Aorta (tissue), 5 donors: Measurements from ENCODE around the gene CTNS. TPM values are rescaled to one million over a fixed set of nuclear protein-coding genes. Genes with fewer than 3 reads are reported as not detected.

ENCODE experiments used
- ATAC-seq: fragments of 200-7000 bp; cut with Tn5 transposase; one replicate; pipeline ENCODE4 v1.9.1; 2022; ENCODE audit warnings: moderate library complexity; ENCODE audit not compliant: low FRiP score
- DNase-seq, 2 donors: peaks; one replicate each; pipeline ENCODE4 v3.0.0-alpha.2; 2020
- H3K27ac ChIP-seq, 2 donors: one replicate each; pipeline ENCODE4 v1.5.1; 2013; ENCODE audit warnings: low read length in 2 of 2, mild to moderate bottlenecking in 2 of 2, moderate library complexity in 2 of 2, control low read depth in 1 of 2, inconsistent platforms in 1 of 2, low read depth in 1 of 2
- H3K27me3 ChIP-seq, 2 donors: one replicate each; pipeline ENCODE4 v1.6.1; 2013; ENCODE audit warnings: control low read depth in 1 of 2, low read length in 1 of 2, mild to moderate bottlenecking in 1 of 2, moderate library complexity in 1 of 2; ENCODE audit not compliant: insufficient read depth in 2 of 2, control insufficient read depth in 1 of 2
- H3K36me3 ChIP-seq, 2 donors: one replicate each; pipeline ENCODE4 v1.6.1; 2013; ENCODE audit warnings: control low read depth in 1 of 2, low read length in 1 of 2, mild to moderate bottlenecking in 1 of 2; ENCODE audit not compliant: insufficient read depth in 2 of 2, control insufficient read depth in 1 of 2
- H3K4me1 ChIP-seq, 2 donors: one replicate each; pipeline ENCODE4 v1.6.1; 2013; ENCODE audit warnings: low read length in 2 of 2, control low read depth in 1 of 2, mild to moderate bottlenecking in 1 of 2, moderate library complexity in 1 of 2; ENCODE audit not compliant: insufficient read depth in 2 of 2, control insufficient read depth in 1 of 2
- H3K4me3 ChIP-seq, 2 donors: one replicate each; pipeline ENCODE4 v1.5.1; 2013; ENCODE audit warnings: low read length in 2 of 2, control low read depth in 1 of 2, mild to moderate bottlenecking in 1 of 2
- H3K9me3 ChIP-seq: one replicate; pipeline ENCODE4 v1.6.1; 2013; ENCODE audit warnings: mild to moderate bottlenecking, low read length; ENCODE audit not compliant: control insufficient read depth
- WGBS, 2 donors: extraction: QIAGEN DNeasy Blood & Tissue Kit; methylation state at CpG; one replicate each; pipeline ENCODE4 v1.1.7; 2013; 5-methylcytosine and 5-hydroxymethylcytosine counted together
- intact Hi-C, 2 donors: fragments of 100-400 bp; cut with DNase I; formaldehyde crosslinking; loops; one replicate each; pipeline versions ENCODE4 v1.14.2 to v1.15.0; 2022
- polyA plus RNA-seq, 2 donors: library from polyadenylated mRNA; stranded (reverse); fragments of 200-250 nt; gene quantifications; one replicate each; pipeline ENCODE4 v1.2.3, GENCODE V29; 2013
- total RNA-seq, 2 donors: library from RNA; stranded (reverse); fragmentation: NEBNext Ultra II Directional; extraction: Animal tissue kit (Norgen Biotek cat#: 25700); gene quantifications; one replicate each; pipeline ENCODE4 v1.2.1, GENCODE V29; 2021
- donor health status: healthy with polysubstance abuse.
- donor health status: Bipolar disorder and iron deficiency.
- donor health status: DM: no; HTN: no; CAD: no.
- donor health status: DM: no; HTN: no; CAD: no.
- donor health status: DM: yes; HTN: yes; CAD: no.

The CTNS gene
- total and polyA plus RNA-seq, 4 donors: 4.4 to 13.8 (median 11.4) TPM

DNA sequence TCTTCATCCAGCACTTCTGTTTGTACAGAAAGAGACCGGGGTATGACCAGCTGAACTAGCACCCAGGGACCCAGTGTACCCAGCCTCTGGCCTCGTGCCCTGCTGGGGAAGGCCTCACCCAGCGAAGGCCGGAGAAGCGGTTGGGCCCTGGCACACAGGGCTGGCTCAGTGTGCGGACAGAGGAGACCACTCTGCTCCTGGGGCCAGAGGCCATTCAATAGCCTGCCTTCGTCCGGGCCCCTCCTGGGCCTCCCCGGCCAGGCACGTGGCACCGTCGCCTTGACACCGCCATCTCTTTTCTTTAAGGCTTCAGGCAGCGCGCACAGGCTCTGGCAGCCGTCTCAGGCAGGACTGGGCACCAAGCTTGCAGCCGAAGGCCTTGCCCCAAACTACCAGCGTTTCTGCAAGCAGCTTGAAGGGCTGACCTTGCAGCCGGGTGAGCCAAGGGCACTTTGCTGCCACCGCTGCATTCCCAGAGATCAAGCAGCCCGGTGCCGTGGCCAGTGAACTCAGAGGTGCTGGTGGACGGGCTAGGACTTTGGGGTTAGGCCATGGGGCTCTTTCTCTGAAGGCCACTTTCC, 23.8 kb downstream of the CTNS start:
- Histone ChIP-seq H3K36me3 (no peaks in the 10 kb centered on the region), H3K4me3 (no peak overlapping the region), H3K9me3 (no peaks in the 10 kb centered on the region), H3K4me1 (no peaks in the 10 kb centered on the region), H3K27me3 (no peaks in the 10 kb centered on the region), H3K27ac (peak overlapping the region in 1 of 2 donors; percentile 89)
- 43 to 52% methylated on average over 23 of the region's 23 CpGs for WGBS, 2 donors
- ATAC-seq (peak; percentile 5), DNase-seq (no peak)
- intact Hi-C loops: loop anchor here in 1 of 2 donors (1.0 kb wide), 1 partner anchor 8 kb away; the partner anchor contains the start of genes EMC6 and TAX1BP3

DNA sequence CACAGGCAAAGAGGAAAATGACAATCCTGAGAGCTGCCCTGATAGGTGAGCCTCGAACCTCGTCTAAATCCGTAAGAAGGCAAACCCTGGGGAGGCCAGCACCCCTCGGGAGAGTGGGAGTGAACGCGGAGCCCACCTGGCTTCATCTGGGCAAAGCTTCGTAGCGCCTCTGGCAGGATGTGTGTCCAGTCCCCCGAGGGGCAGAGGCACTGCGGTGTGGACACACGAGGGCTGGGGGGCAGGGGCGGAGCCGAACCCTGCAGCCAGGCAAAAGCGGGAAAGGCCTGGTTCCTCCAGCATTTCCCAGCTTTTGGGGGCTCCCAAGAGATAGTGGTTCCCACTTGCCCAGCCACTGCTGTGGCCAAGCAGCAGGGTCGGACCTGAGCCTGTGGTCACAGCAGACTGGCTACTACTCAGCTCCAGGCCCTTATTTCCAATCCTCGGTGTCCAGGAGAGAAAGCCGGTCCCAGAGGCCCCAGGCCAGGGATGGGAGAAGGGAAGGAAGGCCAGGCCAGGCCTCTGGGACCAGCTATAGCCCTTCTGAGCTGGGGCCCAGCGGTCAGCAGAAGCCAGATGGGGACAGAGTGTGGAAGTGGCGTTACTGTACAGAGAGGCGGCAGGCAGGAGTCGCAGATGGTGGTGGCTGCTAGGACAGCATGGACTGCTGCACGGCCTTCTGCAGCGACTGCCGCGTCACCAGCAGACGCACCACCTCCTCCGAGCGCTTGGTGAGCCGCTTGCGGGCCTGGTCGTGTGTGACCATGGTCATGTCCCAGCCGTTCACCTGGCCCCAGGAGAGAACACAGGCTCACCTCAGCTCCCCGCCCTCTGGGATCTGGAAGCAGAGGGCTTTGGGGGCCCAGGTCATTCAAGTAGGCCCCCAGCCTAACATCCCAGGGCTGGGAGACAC, 26.8 kb downstream of the CTNS start:
- Histone ChIP-seq H3K27me3 (no peaks in the 10 kb centered on the region), H3K9me3 (no peaks in the 10 kb centered on the region), H3K36me3 (no peaks in the 10 kb centered on the region), H3K4me1 (no peaks in the 10 kb centered on the region), H3K27ac (no peak overlapping the region), H3K4me3 (no peak overlapping the region)
- intact Hi-C loops: no loop called here
- DNase-seq: no peak
- no peak for ATAC-seq
- WGBS, 2 donors: 85 to 88% methylated on average over 33 of the region's 33 CpGs

DNA sequence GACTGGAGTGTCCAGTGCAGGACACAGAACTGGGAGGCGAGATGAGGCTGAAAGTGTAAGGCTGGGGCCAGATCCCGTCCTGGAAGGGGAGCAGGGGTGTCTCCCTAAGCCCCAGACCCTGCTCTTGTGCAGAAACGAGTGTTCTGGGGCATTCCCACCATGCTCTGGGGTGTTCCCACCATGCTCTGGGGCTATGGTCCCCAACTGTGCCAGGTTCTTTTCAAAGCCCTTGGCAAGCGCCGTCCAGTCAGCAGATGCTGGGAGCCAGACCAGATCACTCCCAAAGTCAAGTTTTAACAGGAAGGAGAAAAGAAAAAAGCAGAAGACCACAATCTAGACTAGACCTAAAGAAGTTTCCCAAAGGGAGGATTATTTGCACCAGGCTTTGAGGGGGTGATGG, 29.3 kb downstream of the CTNS start:
- 53 to 54% methylated on average over 5 of the region's 5 CpGs for WGBS, 2 donors
- no peak overlapping the region for H3K27ac ChIP-seq
- H3K4me3 ChIP-seq: no peak overlapping the region
- intact Hi-C loops: loop anchor here in 1 of 2 donors (5.0 kb wide), 1 partner anchor 56 kb away; the partner anchor contains the start of gene HASPIN
- H3K4me1 ChIP-seq: peaks cover 0 to 2% of the 10 kb centered on the region in 2 donors
- ATAC-seq: no peak
- no peak for DNase-seq
- no peaks in the 10 kb centered on the region for H3K9me3 ChIP-seq
- no peaks in the 10 kb centered on the region for H3K36me3 ChIP-seq
- H3K27me3 ChIP-seq: no peaks in the 10 kb centered on the region

DNA sequence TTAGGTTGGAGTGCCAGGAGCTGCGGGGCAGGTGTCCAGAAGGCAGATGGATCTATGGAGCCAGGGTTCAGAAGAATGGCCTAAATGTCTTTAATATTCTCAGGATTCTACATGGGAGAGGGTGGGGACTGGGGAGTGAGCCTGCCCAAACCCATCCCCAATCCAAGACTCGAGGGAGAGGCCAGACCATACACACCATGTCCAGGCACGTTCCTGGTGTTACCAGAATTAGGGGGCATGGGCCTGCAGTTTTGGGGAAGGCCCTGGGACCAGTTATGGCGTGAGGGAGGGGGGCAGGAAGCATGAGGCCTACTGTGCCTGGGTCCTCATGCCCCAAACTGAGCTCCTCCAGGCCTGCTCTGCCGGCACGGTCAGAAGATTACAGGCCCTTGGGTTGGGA, 30.0 kb downstream of the CTNS start:
- no peaks in the 10 kb centered on the region for H3K36me3 ChIP-seq
- H3K9me3 ChIP-seq: no peaks in the 10 kb centered on the region
- H3K4me1 ChIP-seq: peaks cover 0 to 2% of the 10 kb centered on the region in 2 donors
- ATAC-seq (no peak), DNase-seq (no peak)
- 68 to 75% methylated on average over 6 of the region's 6 CpGs for WGBS, 2 donors
- H3K27ac ChIP-seq: peak overlapping the region in 1 of 2 donors; percentile 4
- H3K4me3 ChIP-seq: no peak overlapping the region
- H3K27me3 ChIP-seq: no peaks in the 10 kb centered on the region
- intact Hi-C loops: loop anchor here in 1 of 2 donors (5.0 kb wide), 1 partner anchor 56 kb away; the partner anchor contains the start of gene HASPIN

DNA sequence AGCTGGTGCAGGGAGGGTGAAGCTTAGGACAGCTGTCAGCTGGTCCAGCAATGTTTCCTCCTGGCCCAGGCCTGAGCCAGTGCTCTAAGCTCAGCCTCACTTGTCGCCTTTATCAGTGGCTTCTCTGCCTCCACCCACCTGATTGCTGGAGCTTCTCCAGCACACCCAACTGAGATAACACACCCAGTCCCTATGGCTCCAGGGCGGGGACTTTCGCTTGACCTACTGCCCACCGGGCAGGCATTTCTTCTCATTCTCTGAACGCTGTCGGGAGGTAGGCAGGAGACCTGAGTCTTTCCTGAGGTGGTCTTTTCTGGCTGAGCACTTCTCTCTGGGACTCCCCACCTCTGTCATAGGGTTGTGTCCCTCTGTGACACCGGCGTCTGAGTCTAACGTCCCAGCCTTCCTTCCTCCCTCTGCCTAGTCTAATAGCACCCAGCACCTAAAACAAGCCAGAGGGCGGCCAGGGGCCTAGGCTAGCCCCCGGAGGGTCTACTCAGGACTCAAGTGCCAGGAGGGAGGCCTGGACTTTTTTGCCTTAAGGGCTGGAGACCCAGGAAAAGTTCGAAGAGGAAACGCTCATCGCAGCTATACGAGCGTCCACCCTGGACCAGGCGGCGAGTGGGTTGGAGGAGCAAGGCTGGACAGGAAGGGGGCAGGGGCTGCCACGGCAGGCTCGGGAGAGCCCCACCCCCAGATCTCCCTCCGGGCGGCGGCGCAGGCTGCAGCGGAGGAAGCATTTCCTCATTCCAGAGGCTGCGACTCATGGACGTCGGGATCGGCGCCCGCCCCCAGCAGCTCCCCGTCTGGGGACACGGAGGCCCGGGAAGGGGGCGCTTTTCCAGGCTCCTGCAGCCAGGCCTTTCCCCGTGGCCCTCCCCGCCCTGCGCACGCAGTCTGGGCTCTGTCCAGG, 31.1 kb downstream of the CTNS start:
- Histone ChIP-seq H3K36me3 (no peaks in the 10 kb centered on the region), H3K9me3 (no peaks in the 10 kb centered on the region), H3K4me3 (peak overlapping the region; percentile 70 to 73), H3K27me3 (no peaks in the 10 kb centered on the region), H3K27ac (peak overlapping the region; percentile 92 to 96), H3K4me1 (peaks cover 0 to 2% of the 10 kb centered on the region in 2 donors)
- ATAC-seq: peak; percentile 94
- intact Hi-C loops: loop anchor here in 1 of 2 donors (1.0 to 5.0 kb wide), 3 partner anchors 7 to 55 kb away; partner anchors contain the start of genes CTNS, HASPIN and SHPK
- WGBS, 2 donors: 1 to 2% methylated on average over 28 to 39 of the region's 39 CpGs
- peak; percentile 93 to 97 for DNase-seq

DNA sequence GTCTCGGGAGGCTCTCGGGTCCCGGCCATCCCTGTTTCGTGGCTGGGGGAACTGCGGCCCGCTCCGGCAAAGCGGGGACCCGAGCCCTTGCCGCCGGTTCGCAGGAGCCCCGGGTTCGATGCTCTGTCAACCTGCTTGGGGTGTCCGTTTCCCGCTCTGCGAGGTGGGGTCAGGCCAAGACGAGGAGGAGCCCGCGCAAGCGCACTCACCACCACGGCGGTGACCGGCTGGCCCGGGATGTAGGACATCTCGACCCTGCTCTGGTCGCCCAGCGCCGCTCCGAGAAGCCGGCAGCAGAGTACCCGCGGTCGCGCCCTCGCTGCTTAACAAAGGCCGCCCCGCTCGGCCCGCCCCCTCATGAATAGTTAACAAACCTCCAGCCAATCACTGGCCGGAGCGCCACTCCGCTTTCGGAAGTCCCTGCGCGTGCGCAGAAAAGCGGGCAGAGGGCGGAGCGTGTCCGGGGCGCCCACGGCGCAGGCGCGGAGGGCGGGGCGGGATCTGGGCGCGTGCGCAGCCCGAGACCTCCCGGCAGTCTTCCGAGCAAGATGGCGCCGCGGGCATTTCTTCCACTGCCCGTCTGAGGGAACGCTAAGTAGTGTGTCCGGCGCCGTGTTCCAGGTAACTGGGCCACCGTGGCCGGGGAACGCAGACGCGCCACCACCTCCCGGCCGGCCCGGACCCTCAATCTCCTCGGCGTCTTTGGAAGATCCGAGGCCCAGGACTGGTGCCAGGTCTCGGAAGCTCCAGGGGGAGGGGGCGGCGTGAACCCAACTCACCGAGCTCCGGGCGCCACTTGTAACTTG, 31.9 kb downstream of the CTNS start, which contains the start of the genes EMC6 and TAX1BP3:
Gene EMC6, plus strand, starts transcription at position 534 of the 806 bp plus-strand sequence. CDS start 335 bp downstream, outside the sequence.
Gene TAX1BP3, minus strand, starts transcription at position 300 of the 806 bp plus-strand sequence. Its CDS starts 52 bp downstream, at position 248.
- Histone ChIP-seq H3K4me1 (peaks cover 0 to 2% of the 10 kb centered on the region in 2 donors), H3K9me3 (no peaks in the 10 kb centered on the region), H3K36me3 (no peaks in the 10 kb centered on the region), H3K27ac (peak within 1 kb of the TSS; percentile 92 to 96), H3K27me3 (no peaks in the 10 kb centered on the region), H3K4me3 (peak within 1 kb of the TSS; percentile 70 to 73)
- DNase-seq: peak; percentile 99 to 100
- ATAC-seq: peak; percentile 98
- 0% methylated on average over 84 to 89 of the region's 89 CpGs for WGBS, 2 donors
- intact Hi-C loops: loop anchor here in 1 of 2 donors (1.0 to 5.0 kb wide), 3 partner anchors 8 to 54 kb away; partner anchors contain the start of genes CTNS, HASPIN and SHPK

DNA sequence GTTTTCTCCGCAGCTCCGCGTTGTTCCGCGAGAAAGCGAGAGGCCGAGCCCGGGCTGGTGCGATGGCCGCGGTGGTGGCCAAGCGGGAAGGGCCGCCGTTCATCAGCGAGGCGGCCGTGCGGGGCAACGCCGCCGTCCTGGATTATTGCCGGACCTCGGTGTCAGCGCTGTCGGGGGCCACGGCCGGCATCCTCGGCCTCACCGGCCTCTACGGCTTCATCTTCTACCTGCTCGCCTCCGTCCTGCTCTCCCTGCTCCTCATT, 32.5 kb downstream of the CTNS start:
- H3K4me1 ChIP-seq: peaks cover 0 to 2% of the 10 kb centered on the region in 2 donors
- no peaks in the 10 kb centered on the region for H3K36me3 ChIP-seq
- intact Hi-C loops: loop anchor here in 1 of 2 donors (5.0 kb wide), 1 partner anchor 53 kb away; the partner anchor contains the start of gene HASPIN
- ATAC-seq (no peak), DNase-seq (no peak)
- H3K27ac ChIP-seq: peak overlapping the region; percentile 7 to 55
- H3K4me3 ChIP-seq: peak overlapping the region; percentile 28 to 66
- no peaks in the 10 kb centered on the region for H3K27me3 ChIP-seq
- H3K9me3 ChIP-seq: no peaks in the 10 kb centered on the region
- 0% methylated on average over 32 of the region's 32 CpGs for WGBS, 2 donors
